ENCODE data around the gene PLCG1. TPM values are rescaled to one million over a fixed set of nuclear protein-coding genes. Genes with fewer than 3 reads are reported as not detected.

The PLCG1 gene
- total and polyA plus RNA-seq, 2 of the 8 experiments (the other 6 are each of a cell fraction or from before 2014, with no cell fraction given) = 103 to 154 TPM

- Histone ChIP-seq H3K9ac (replicated peaks in 1 of 4; ENCODE audit: extremely low read depth in 1 of 4, low read depth in 3 of 4, low read length in 3 of 4) (no peak overlapping the region; a peak in 1 of 7 replicates), H3K79me2 (ENCODE audit: control insufficient read depth in 1 of 2, insufficient read depth in 2 of 2, low read length in 2 of 2) (peaks cover 8 to 9% of the 10 kb centered on the region in 2 experiments), H4K20me1 (replicated peaks in 1 of 2; ENCODE audit: control insufficient read depth in 1 of 2, insufficient read depth in 2 of 2, low read length in 2 of 2) (peaks cover 0 to 2% of the 10 kb centered on the region in 2 experiments), H3K4ac (replicated peaks; ENCODE audit: insufficient read length, low read depth, low read length) (no peak overlapping the region), H2AK5ac (ENCODE audit: low read depth, low read length) (no peak overlapping the region), H2BK120ac (replicated peaks; ENCODE audit: low read depth, low read length) (no peak overlapping the region), H2AFZ (ENCODE audit: low read length) (no peak overlapping the region), H4K8ac (ENCODE audit: extremely low read depth, insufficient read depth, low read length) (no peak overlapping the region), H2BK15ac (ENCODE audit: low read length) (no peak overlapping the region), H3K36me3 (ENCODE audit: control insufficient read depth in 2 of 4, insufficient read depth in 4 of 4, low read length in 3 of 4) (no peaks in the 10 kb centered on the region), H3K23me2 (ENCODE audit: low read depth, low read length) (peaks cover 13% of the 10 kb centered on the region; the same call in 1 of the 2 replicates), H3K56ac (replicated peaks; ENCODE audit: insufficient read length, low read depth, low read length) (no peak overlapping the region), H3K79me1 (ENCODE audit: low read depth, low read length) (no peaks in the 10 kb centered on the region; the same call in 1 of the 2 replicates), H2BK12ac (ENCODE audit: low read depth, low read length) (no peak overlapping the region), H3K23ac (ENCODE audit: insufficient read length) (no peak overlapping the region), H3K27me3 (replicated peaks in 1 of 4; ENCODE audit: control insufficient read depth in 3 of 4, extremely low read depth in 1 of 4, insufficient read depth in 3 of 4, low read length in 3 of 4) (peaks cover 0 to 9% (median 2%) of the 10 kb centered on the region in 4 experiments; a peak in 3 of 7 replicates), H3K18ac (ENCODE audit: extremely low read depth, low read length) (no peak overlapping the region), H4K5ac (ENCODE audit: insufficient read length, low read depth, low read length) (no peak overlapping the region), H3K4me2 (ENCODE audit: insufficient read depth in 1 of 2, low read depth in 2 of 2, low read length in 2 of 2) (no peak overlapping the region), H3K4me3 (ENCODE audit: extremely low read depth in 1 of 4, insufficient read depth in 2 of 4, low read depth in 3 of 4, low read length in 4 of 4) (no peak overlapping the region), H2BK5ac (ENCODE audit: low read depth, low read length) (no peak overlapping the region), H3K14ac (ENCODE audit: insufficient read length) (no peak overlapping the region), H4K91ac (replicated peaks; ENCODE audit: insufficient read length, low read length) (no peak overlapping the region), H3K9me3 (ENCODE audit: insufficient read depth in 2 of 2, low read depth in 1 of 2, low read length in 1 of 2) (no peaks in the 10 kb centered on the region), H2BK20ac (ENCODE audit: low read length) (no peak overlapping the region), H3K4me1 (replicated peaks in 1 of 4; ENCODE audit: control insufficient read depth in 3 of 4, insufficient read depth in 4 of 4, low read length in 3 of 4) (peaks cover 6 to 15% (median 11%) of the 10 kb centered on the region in 4 experiments), H3K27ac (ENCODE audit: low read depth, low read length) (no peak overlapping the region)
- no peak for FAIRE-seq
- no peak for DNase-seq (ENCODE audit: low read depth in 1 of 2, low spot score in 2 of 2)
- TF ChIP-seq KDM1A (IDR thresholded peaks at IDR 0.05; ENCODE audit: borderline replicate concordance, low read length) (peak; percentile 30; the same call in 1 of the 2 replicates), HDAC2 (IDR thresholded peaks at IDR 0.05; ENCODE audit: borderline replicate concordance in 1 of 2, low read depth in 2 of 2, low read length in 2 of 2) (no peak), POLR2A (IDR thresholded peaks at IDR 0.05; ENCODE audit: control extremely low read depth in 1 of 2, low read depth in 2 of 2, low read length in 2 of 2) (no peak), ZNF274 (IDR thresholded peaks at IDR 0.05; ENCODE audit: borderline replicate concordance, extremely low read depth, low read length) (no peak), POLR2AphosphoS5 (IDR thresholded peaks at IDR 0.05; ENCODE audit: low read depth, low read length) (no peak), BCL11A (IDR thresholded peaks at IDR 0.05; ENCODE audit: low read depth in 2 of 2, low read length in 2 of 2) (no peak)
- 91% methylated on average over 7 of the region's 7 CpGs; no CpG with 5 or more reads in 1 of the 2 experiments for WGBS, 2 experiments (ENCODE audit: extremely low coverage in 1 of 2, insufficient coverage in 1 of 2, insufficient read length in 1 of 2, insufficient replicate concordance in 2 of 2, low coverage in 1 of 2, low lambda C conversion rate in 2 of 2, missing lambda C conversion rate in 1 of 2)
- ChIA-PET CTCF (ENCODE audit: partially characterized antibody) (interaction anchor here (0.8 to 4.3 kb wide), 18 partner anchors 8 to 294 kb away, joined by 3 to 31 read pairs (median 9); partner anchors contain the start of gene LPIN3), POLR2A (ENCODE audit: partially characterized antibody) (interaction anchor here (1.0 to 1.6 kb wide), 2 partner anchors 13 to 48 kb away, joined by 3 read pairs; no protein-coding TSS in a partner anchor)
Measured at GRCh38 chr20:41133709-41134361, 3.5 kb upstream of the PLCG1 start.
